HepG2 (cell line): ENCODE measurements around the gene CCDC77. TPM values are rescaled to one million over a fixed set of nuclear protein-coding genes. Genes with fewer than 3 reads are reported as not detected.

ENCODE experiments used
- ELF1 ChIP-seq: sonication (generic); formaldehyde crosslinking; IDR thresholded peaks from 2 replicates; pipeline ENCODE4 v1.4.0; 2020; ENCODE audit warnings: missing genetic modification reagents
- EP300 ChIP-seq, 3 experiments: sonication (generic) in 1 of 3; formaldehyde crosslinking in 1 of 3; IDR thresholded peaks; 2 replicates each; pipeline versions ENCODE4 v1.5.1 to v1.6.1; 2011 to 2020; ENCODE audit warnings: low read depth in 2 of 3, low read length in 2 of 3, borderline replicate concordance in 1 of 3, improper control_type of control experiment in 1 of 3, mild to moderate bottlenecking in 1 of 3, missing genetic modification reagents in 1 of 3, moderate library complexity in 1 of 3
- U2AF2 ChIP-seq: fragments of 200-400 bp; formaldehyde crosslinking; IDR thresholded peaks from 2 replicates; pipeline ENCODE4 v1.6.1; 2017; ENCODE audit warnings: low read depth, mild to moderate bottlenecking, low read length
- ZBED4 ChIP-seq: sonication (generic); formaldehyde crosslinking; IDR thresholded peaks from 2 replicates; pipeline ENCODE4 v1.4.0; 2020; ENCODE audit warnings: missing genetic modification reagents, borderline replicate concordance
- ZFP36 ChIP-seq: fragments of 150-350 bp; IDR thresholded peaks from 2 replicates; pipeline ENCODE4 v1.6.1; 2018; ENCODE audit warnings: borderline replicate concordance, low read length, low read depth; ENCODE audit not compliant: partially characterized antibody
- ZNF207 ChIP-seq: fragments of 450-650 bp; IDR thresholded peaks from 2 replicates; pipeline ENCODE4 v1.6.1; 2016; ENCODE audit warnings: antibody characterized with exemption, borderline replicate concordance
- ZNF264 ChIP-seq: sonication (generic); formaldehyde crosslinking; IDR thresholded peaks from 2 replicates; pipeline ENCODE4 v1.4.0; 2020; ENCODE audit warnings: missing genetic modification reagents
- ZNF589 ChIP-seq: sonication (generic); formaldehyde crosslinking; conservative IDR thresholded peaks from 2 replicates; pipeline ENCODE4 v1.8.0; 2022; ENCODE audit warnings: mild to moderate bottlenecking, moderate library complexity, missing genetic modification reagents
- ZNF746 ChIP-seq: sonication (generic); formaldehyde crosslinking; IDR thresholded peaks from 2 replicates; pipeline ENCODE4 v1.8.0; 2022; ENCODE audit warnings: mild to moderate bottlenecking, missing genetic modification reagents
- ZNF883 ChIP-seq: sonication (generic); formaldehyde crosslinking; IDR thresholded peaks from 2 replicates; pipeline ENCODE4 v1.5.1; 2020; ENCODE audit warnings: mild to moderate bottlenecking, missing genetic modification reagents; ENCODE audit errors: not compliant biosample characterization
- polyA plus RNA-seq, 8 experiments: library from polyadenylated mRNA; depleted of rRNA in 3 of 8; stranded (reverse) in 7 of 8; unstranded in 1 of 8; fragments of >200 nt; fragmentation: Illumina TruSeq in 4 of 8; extraction: Trizol in 4 of 8; gene quantifications; 2 replicates each; pipeline versions ENCODE4 v1.2.1 to v1.2.3, GENCODE V29; 2011 to 2016; ENCODE audit warnings: low read depth in 4 of 8, missing spikeins in 1 of 8, mixed read lengths in 1 of 8; ENCODE audit not compliant: insufficient read depth in 1 of 8
- total RNA-seq, 5 experiments: library from RNA; depleted of rRNA; stranded (reverse); fragments of >200 nt; fragmentation: Illumina TruSeq; extraction: Trizol; gene quantifications; 2 replicates each; pipeline ENCODE4 v1.2.3, GENCODE V29; 2016; ENCODE audit warnings: low read depth in 1 of 5
- TF ChIP-seq, protein P1 (sequence below): sonication (generic); formaldehyde crosslinking; IDR thresholded peaks from 2 replicates; pipeline ENCODE4 v1.4.0; 2020; ENCODE audit warnings: missing genetic modification reagents
- TF ChIP-seq, protein P2 (sequence below): sonication (generic); formaldehyde crosslinking; IDR thresholded peaks from 2 replicates; pipeline ENCODE4 v1.4.0; 2020; ENCODE audit warnings: missing genetic modification reagents, mild to moderate bottlenecking, borderline replicate concordance
- TF ChIP-seq, protein P3 (sequence below): sonication (generic); formaldehyde crosslinking; IDR thresholded peaks from 2 replicates; pipeline ENCODE4 v1.4.0; 2020; ENCODE audit warnings: missing genetic modification reagents, mild to moderate bottlenecking, borderline replicate concordance

The CCDC77 gene
- total and polyA plus RNA-seq, 2 of the 13 experiments (the other 11 are each of a cell fraction or from before 2014, with no cell fraction given) = 6.4 to 16.4 TPM

DNA sequence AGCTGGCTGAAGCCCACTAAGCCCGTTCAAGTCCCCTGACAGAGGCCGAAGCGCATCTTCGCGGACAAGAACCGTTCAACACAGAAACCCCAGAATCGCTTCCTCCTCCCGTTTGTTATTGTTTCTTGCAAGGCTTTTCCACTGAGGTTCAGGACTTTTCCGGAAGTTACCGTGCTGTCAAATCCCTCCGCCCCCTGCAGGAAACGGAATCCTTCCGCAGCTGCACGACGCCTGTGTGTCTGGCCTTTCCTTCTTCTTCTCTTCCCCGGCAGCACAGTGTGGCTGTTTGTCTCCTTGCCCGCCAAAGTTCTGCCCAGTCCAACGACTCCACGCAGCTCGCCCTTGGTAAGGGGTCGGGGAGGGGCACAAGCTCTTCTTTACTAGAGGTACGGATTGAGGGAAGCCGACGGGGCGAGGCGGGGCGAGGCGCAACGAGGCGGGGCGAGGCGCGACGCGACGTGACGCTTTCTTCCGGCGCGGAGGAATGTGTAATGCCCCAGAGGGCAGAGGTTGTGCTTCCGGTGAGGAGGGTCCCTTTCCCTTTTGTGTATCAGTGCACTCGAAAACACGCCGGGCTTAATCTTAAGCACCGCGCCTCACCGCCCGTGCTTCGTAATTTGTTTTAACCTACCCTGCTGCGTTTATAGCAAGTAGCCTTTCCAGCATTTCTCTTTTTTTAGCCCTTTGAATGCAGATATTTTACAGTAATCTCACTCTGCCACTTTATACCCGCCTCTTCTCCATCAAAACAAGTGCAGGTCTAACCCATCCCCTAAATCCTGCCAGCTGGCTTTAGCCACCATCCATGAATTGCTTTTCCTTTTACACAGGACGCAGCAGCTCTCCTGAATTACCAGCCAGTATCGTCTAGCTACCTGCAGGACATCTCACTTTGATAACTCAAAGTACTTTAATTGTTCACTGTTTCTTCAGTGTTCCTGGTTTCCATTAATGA, 12.0 kb upstream of the CCDC77 start, which contains the start of gene KDM5A (continued):
- TF ChIP-seq ELF1 (CRISPR knock-in tag) (peak; percentile 88), ZBED4 (CRISPR knock-in tag) (no peak), ZFP36 (no peak), ZNF207 (no peak), ZNF746 (CRISPR knock-in tag) (no peak), ZNF264 (CRISPR knock-in tag) (peak; percentile 97; the same call in 1 of the 2 replicates), ZNF883 (CRISPR knock-in tag) (peak; percentile 43), U2AF2 (peak; percentile 84; the same call in 1 of the 2 replicates), ZNF589 (CRISPR knock-in tag) (no peak), EP300 (IDR thresholded peaks at IDR 0.05; ENCODE audit: low read depth in 2 of 2, low read length in 2 of 2) (0 out of 4 replicates have a peak, but pooled peaks have one; percentile 2 to 18), EP300 (CRISPR knock-in tag; IDR thresholded peaks at IDR 0.05; ENCODE audit: borderline replicate concordance) (0 out of 2 replicates have a peak, but pooled peaks have one; percentile 13)
- TF ChIP-seq, protein P1, sequence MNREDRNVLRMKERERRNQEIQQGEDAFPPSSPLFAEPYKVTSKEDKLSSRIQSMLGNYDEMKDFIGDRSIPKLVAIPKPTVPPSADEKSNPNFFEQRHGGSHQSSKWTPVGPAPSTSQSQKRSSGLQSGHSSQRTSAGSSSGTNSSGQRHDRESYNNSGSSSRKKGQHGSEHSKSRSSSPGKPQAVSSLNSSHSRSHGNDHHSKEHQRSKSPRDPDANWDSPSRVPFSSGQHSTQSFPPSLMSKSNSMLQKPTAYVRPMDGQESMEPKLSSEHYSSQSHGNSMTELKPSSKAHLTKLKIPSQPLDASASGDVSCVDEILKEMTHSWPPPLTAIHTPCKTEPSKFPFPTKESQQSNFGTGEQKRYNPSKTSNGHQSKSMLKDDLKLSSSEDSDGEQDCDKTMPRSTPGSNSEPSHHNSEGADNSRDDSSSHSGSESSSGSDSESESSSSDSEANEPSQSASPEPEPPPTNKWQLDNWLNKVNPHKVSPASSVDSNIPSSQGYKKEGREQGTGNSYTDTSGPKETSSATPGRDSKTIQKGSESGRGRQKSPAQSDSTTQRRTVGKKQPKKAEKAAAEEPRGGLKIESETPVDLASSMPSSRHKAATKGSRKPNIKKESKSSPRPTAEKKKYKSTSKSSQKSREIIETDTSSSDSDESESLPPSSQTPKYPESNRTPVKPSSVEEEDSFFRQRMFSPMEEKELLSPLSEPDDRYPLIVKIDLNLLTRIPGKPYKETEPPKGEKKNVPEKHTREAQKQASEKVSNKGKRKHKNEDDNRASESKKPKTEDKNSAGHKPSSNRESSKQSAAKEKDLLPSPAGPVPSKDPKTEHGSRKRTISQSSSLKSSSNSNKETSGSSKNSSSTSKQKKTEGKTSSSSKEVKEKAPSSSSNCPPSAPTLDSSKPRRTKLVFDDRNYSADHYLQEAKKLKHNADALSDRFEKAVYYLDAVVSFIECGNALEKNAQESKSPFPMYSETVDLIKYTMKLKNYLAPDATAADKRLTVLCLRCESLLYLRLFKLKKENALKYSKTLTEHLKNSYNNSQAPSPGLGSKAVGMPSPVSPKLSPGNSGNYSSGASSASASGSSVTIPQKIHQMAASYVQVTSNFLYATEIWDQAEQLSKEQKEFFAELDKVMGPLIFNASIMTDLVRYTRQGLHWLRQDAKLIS (CRISPR knock-in tag) = no peak
- TF ChIP-seq, protein P2, sequence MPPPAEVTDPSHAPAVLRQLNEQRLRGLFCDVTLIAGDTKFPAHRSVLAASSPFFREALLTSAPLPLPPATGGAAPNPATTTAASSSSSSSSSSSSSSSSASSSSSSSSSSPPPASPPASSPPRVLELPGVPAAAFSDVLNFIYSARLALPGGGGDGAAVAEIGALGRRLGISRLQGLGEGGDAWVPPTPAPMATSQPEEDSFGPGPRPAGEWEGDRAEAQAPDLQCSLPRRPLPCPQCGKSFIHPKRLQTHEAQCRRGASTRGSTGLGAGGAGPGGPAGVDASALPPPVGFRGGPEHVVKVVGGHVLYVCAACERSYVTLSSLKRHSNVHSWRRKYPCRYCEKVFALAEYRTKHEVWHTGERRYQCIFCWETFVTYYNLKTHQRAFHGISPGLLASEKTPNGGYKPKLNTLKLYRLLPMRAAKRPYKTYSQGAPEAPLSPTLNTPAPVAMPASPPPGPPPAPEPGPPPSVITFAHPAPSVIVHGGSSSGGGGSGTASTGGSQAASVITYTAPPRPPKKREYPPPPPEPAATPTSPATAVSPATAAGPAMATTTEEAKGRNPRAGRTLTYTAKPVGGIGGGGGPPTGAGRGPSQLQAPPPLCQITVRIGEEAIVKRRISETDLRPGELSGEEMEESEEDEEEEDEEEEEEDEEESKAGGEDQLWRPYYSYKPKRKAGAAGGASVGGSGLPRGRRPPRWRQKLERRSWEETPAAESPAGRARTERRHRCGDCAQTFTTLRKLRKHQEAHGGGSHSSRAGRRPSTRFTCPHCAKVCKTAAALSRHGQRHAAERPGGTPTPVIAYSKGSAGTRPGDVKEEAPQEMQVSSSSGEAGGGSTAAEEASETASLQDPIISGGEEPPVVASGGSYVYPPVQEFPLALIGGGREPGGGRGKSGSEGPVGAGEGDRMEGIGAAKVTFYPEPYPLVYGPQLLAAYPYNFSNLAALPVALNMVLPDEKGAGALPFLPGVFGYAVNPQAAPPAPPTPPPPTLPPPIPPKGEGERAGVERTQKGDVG = no peak
- TF ChIP-seq, protein P3, sequence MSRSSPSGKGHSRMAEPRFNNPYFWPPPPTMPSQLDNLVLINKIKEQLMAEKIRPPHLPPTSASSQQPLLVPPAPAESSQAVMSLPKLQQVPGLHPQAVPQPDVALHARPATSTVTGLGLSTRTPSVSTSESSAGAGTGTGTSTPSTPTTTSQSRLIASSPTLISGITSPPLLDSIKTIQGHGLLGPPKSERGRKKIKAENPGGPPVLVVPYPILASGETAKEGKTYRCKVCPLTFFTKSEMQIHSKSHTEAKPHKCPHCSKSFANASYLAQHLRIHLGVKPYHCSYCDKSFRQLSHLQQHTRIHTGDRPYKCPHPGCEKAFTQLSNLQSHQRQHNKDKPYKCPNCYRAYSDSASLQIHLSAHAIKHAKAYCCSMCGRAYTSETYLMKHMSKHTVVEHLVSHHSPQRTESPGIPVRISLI (CRISPR knock-in tag) = no peak
